HepG2 (cell line): ENCODE results near the gene EPB41L3. TPM values are rescaled to one million over a fixed set of nuclear protein-coding genes. Genes with fewer than 3 reads are reported as not detected.

Experiments
- ATAC-seq: fragments of 200-7000 bp; cut with Tn5 transposase; 3 replicates; pipeline ENCODE4 v1.9.1; 2020; ENCODE audit warnings: mild to moderate bottlenecking, moderate library complexity
- BruUV-seq: library from RNA; stranded (reverse); fragments of 400-500 nt; replicated peaks from 2 replicates; lab custom pipeline; 2021; lab: Mats Ljungman, UMichigan
- CTCF ChIA-PET: fragments of 300-600 bp; formaldehyde crosslinking; extraction: SDS; loops from one replicate; lab custom pipeline; 2021; ENCODE audit warnings: low total read pairs, inconsistent platforms, low intra/inter-chr PET ratio; lab: Yijun Ruan, JAX
- POLR2A ChIA-PET: fragments of 350-600 bp; sonication (Branson Sonifier 250); formaldehyde crosslinking; loops from one replicate; lab custom pipeline; 2020; ENCODE audit warnings: antibody characterized with exemption, inconsistent platforms; lab: Yijun Ruan, JAX
- DNase-seq: peaks from one replicate; pipeline ENCODE4 v3.0.0-alpha.2; 2015; ENCODE audit warnings: low spot score
- FAIRE-seq: peaks from 3 replicates; lab custom pipeline; 2011; peaks lifted over from hg19 to GRCh38; lab: Jason Lieb, UNC
- H2AFZ ChIP-seq: one replicate; pipeline ENCODE4 v1.6.1; 2011; ENCODE audit warnings: low read length, inconsistent platforms
- H3K27ac ChIP-seq: fragments of 300-600 bp; 3 replicates; pipeline ENCODE4 v1.8.0; 2011; ENCODE audit warnings: mixed run types, mild to moderate bottlenecking, mixed read lengths, low read length, inconsistent platforms; ENCODE audit not compliant: insufficient read depth; ENCODE audit errors: extremely low read length
- H3K27me3 ChIP-seq, 2 experiments: fragments of 200-600 bp in 1 of 2; 2 replicates in 1 of 2; 3 replicates in 1 of 2; pipeline versions ENCODE4 v1.6.0 to v1.8.0; 2011; ENCODE audit warnings: low read length in 2 of 2, mild to moderate bottlenecking in 2 of 2, moderate library complexity in 2 of 2, inconsistent platforms in 1 of 2; ENCODE audit not compliant: insufficient read depth in 2 of 2, control insufficient read depth in 1 of 2
- H3K36me3 ChIP-seq, 2 experiments: fragments of 200-600 bp in 1 of 2; replicated peaks in 1 of 2; 2 replicates in 1 of 2; 3 replicates in 1 of 2; pipeline versions ENCODE4 v1.5.1 to v1.8.0; 2011; ENCODE audit warnings: low read length in 2 of 2, inconsistent platforms in 1 of 2; ENCODE audit not compliant: insufficient read depth in 2 of 2, control insufficient read depth in 1 of 2
- H3K4me1 ChIP-seq: 2 replicates; pipeline ENCODE4 v1.5.1; 2012; ENCODE audit warnings: low read length, inconsistent platforms; ENCODE audit not compliant: insufficient read depth
- H3K4me2 ChIP-seq: 2 replicates; pipeline ENCODE4 v1.6.0; 2011; ENCODE audit warnings: low read depth, low read length, inconsistent platforms
- H3K4me3 ChIP-seq, 3 experiments: fragments of 200-600 bp in 1 of 3; sonication (generic), shearing (Covaris generic) in 1 of 3; replicated peaks in 1 of 3; 2 replicates each; pipeline ENCODE4 v1.5.1; 2011 to 2016; ENCODE audit warnings: low read length in 3 of 3, inconsistent platforms in 2 of 3, low read depth in 2 of 3, mild to moderate bottlenecking in 2 of 3, control low read depth in 1 of 3, mixed read lengths in 1 of 3; ENCODE audit not compliant: insufficient read depth in 1 of 3
- H3K79me2 ChIP-seq: one replicate; pipeline ENCODE4 v1.6.1; 2011; ENCODE audit warnings: low read length, inconsistent platforms; ENCODE audit not compliant: insufficient read depth
- H3K9ac ChIP-seq: 2 replicates; pipeline ENCODE4 v1.6.0; 2011; ENCODE audit warnings: mild to moderate bottlenecking, low read depth, low read length, inconsistent platforms; ENCODE audit not compliant: insufficient read depth
- H3K9me3 ChIP-seq: 2 replicates; pipeline ENCODE4 v1.5.1; 2012; ENCODE audit warnings: mild to moderate bottlenecking, low read length
- H4K20me1 ChIP-seq: 2 replicates; pipeline ENCODE4 v1.6.0; 2011; ENCODE audit warnings: inconsistent platforms, mild to moderate bottlenecking, low read length, moderate library complexity; ENCODE audit not compliant: insufficient read depth
- CEBPB ChIP-seq: IDR thresholded peaks from 2 replicates; pipeline ENCODE4 v1.6.1; 2011; ENCODE audit warnings: low read depth, low read length, improper control_type of control experiment, borderline replicate concordance
- HNF4A ChIP-seq: sonication (generic); formaldehyde crosslinking; IDR thresholded peaks from 2 replicates; pipeline ENCODE4 v1.4.0; 2020; ENCODE audit warnings: missing genetic modification reagents
- TRIM24 ChIP-seq: sonication (generic); formaldehyde crosslinking; IDR thresholded peaks from 2 replicates; pipeline ENCODE4 v1.8.0; 2022; ENCODE audit warnings: mild to moderate bottlenecking, missing genetic modification reagents
- ZBTB3 ChIP-seq: sonication (generic); formaldehyde crosslinking; IDR thresholded peaks from 2 replicates; pipeline ENCODE4 v1.4.0; 2020; ENCODE audit warnings: low read depth, mild to moderate bottlenecking, moderate library complexity, missing genetic modification reagents, borderline replicate concordance
- ZC3H4 ChIP-seq: sonication (generic); formaldehyde crosslinking; IDR thresholded peaks from 2 replicates; pipeline ENCODE4 v1.4.0; 2020; ENCODE audit warnings: missing genetic modification reagents, borderline replicate concordance
- ZFP37 ChIP-seq: sonication (generic); formaldehyde crosslinking; IDR thresholded peaks from 2 replicates; pipeline ENCODE4 v1.4.0; 2020; ENCODE audit warnings: missing genetic modification reagents, borderline replicate concordance
- ZNF614 ChIP-seq: IDR thresholded peaks from 2 replicates; pipeline ENCODE4 v1.6.1; 2018; ENCODE audit warnings: missing biosample characterization, missing genetic modification reagents, inconsistent platforms, borderline replicate concordance
- WGBS: methylation state at CpG from one replicate; pipeline ENCODE4 v1.1.6; 2017; ENCODE audit warnings: low lambda C conversion rate; 5-methylcytosine and 5-hydroxymethylcytosine counted together
- in situ Hi-C: cut with HindIII; loops from 2 replicates; pipeline ENCODE4 v1.10.0; 2017; ENCODE audit warnings: low pct_unique_long_range_greater_than_20kb; ENCODE audit not compliant: extremely low pct_ligation_motif_present
- intact Hi-C: fragments of 100-400 bp; cut with micrococcal nuclease; formaldehyde crosslinking; loops from one replicate; pipeline ENCODE4 v1.10.0; 2022; ENCODE audit not compliant: unreplicated experiment
- polyA plus RNA-seq, 8 experiments: library from polyadenylated mRNA; depleted of rRNA in 3 of 8; stranded (reverse) in 7 of 8; unstranded in 1 of 8; fragments of >200 nt; fragmentation: Illumina TruSeq in 4 of 8; extraction: Trizol in 4 of 8; gene quantifications; 2 replicates each; pipeline versions ENCODE4 v1.2.1 to v1.2.3, GENCODE V29; 2011 to 2016; ENCODE audit warnings: low read depth in 4 of 8, missing spikeins in 1 of 8, mixed read lengths in 1 of 8; ENCODE audit not compliant: insufficient read depth in 1 of 8
- total RNA-seq, 5 experiments: library from RNA; depleted of rRNA; stranded (reverse); fragments of >200 nt; fragmentation: Illumina TruSeq; extraction: Trizol; gene quantifications; 2 replicates each; pipeline ENCODE4 v1.2.3, GENCODE V29; 2016; ENCODE audit warnings: low read depth in 1 of 5
- TF ChIP-seq, protein P1 (sequence below): sonication (generic); formaldehyde crosslinking; IDR thresholded peaks from 2 replicates; pipeline ENCODE4 v1.4.0; 2020; ENCODE audit warnings: mild to moderate bottlenecking, missing genetic modification reagents

EPB41L3 gene
- total and polyA plus RNA-seq, 2 of the 13 experiments (the other 11 are each of a cell fraction or from before 2014, with no cell fraction given), result not detected

DNA sequence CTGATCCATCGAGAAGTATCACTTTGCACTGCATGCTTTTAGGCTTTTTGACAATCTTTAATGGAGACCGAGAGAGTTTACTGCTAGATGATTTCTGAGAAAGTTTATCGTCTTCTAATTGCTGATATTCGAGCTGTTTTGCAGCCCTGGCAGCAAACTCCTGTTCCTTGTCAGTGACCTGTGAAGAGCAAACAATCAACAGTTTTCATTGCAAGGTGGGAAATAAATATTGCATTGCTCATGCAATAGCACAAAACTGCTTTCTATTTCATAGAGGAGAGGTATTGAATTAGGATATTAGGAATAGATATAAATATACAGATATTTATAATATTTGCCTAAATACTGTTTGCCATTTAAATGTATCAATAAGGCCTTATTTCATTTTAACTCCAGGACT, 65.5 kb downstream of the EPB41L3 start:
- TF ChIP-seq TRIM24 (CRISPR knock-in tag) (no peak), ZNF614 (no peak), ZC3H4 (CRISPR knock-in tag) (no peak), ZBTB3 (CRISPR knock-in tag) (no peak)
- Histone ChIP-seq H4K20me1 (no peaks in the 10 kb centered on the region), H3K4me1 (no peaks in the 10 kb centered on the region), H3K36me3 (no peaks in the 10 kb centered on the region), H2AFZ (no peak overlapping the region), H3K79me2 (no peaks in the 10 kb centered on the region), H3K4me3 (no peak overlapping the region), H3K4me2 (no peak overlapping the region), H3K9ac (no peak overlapping the region), H3K9me3 (no peaks in the 10 kb centered on the region), H3K27ac (no peak overlapping the region), H3K27me3 (no peaks in the 10 kb centered on the region)
- CTCF ChIA-PET, result no interaction called here
- FAIRE-seq (no peak), DNase-seq (no peak), ATAC-seq (no peak)
- in situ Hi-C loops (no loop called here), intact Hi-C loops (no loop called here)
- POLR2A ChIA-PET, result no interaction called here
- BruUV-seq, result no TSS peak
- under 1% methylated on average over 4 of the region's 4 CpGs for WGBS

DNA sequence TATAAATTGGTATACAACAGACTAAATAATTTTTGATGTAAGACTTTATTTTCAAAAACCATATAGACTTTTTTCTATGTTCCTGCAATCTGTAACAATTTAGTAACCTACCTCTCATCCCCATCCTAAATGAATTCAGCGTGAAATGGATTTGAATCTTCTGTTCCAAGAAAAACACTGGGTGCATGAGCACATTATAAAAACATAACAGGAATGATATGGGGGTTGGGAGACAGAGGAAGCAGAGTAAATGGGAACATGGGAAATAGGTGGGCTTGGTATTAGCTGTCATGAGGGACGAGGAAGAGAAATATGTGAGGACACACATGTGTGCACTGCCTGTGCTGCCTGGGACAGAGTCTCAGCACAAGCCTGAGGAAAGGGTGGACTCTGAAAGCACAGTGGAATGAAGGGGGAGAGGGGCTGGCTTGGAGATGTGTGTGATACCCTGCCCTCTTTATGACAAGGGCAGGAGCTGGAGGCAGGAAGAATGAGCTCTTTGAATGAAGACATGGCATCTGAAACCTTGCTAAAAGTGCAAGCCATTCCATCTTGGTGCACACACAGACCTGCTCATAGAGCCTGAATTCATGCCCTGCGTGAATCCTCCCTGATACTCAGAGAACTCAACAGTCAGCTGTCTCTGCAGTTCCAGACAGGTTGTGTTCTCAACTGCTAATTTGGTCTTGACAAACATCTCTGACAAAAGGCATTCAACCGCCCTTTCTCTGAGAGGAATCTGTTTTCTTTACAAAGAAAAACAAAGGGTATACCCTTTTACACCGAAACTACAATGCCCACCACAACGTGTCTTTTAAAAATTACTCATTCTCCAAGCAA, 66.6 kb downstream of the EPB41L3 start:
- Histone ChIP-seq H3K4me3 (no peak overlapping the region), H2AFZ (no peak overlapping the region), H4K20me1 (no peaks in the 10 kb centered on the region), H3K36me3 (no peaks in the 10 kb centered on the region), H3K27ac (no peak overlapping the region), H3K9ac (no peak overlapping the region), H3K79me2 (no peaks in the 10 kb centered on the region), H3K4me2 (no peak overlapping the region), H3K9me3 (no peaks in the 10 kb centered on the region), H3K4me1 (no peaks in the 10 kb centered on the region), H3K27me3 (no peaks in the 10 kb centered on the region)
- in situ Hi-C loops, result no loop called here
- ATAC-seq (no peak), DNase-seq (no peak), FAIRE-seq (no peak)
- CTCF ChIA-PET, result no interaction called here
- 0% methylated on average over 6 of the region's 6 CpGs for WGBS
- POLR2A ChIA-PET, result no interaction called here
- intact Hi-C loops, result no loop called here
- BruUV-seq, result no TSS peak
- TF ChIP-seq ZFP37 (CRISPR knock-in tag) (no peak), HNF4A (CRISPR knock-in tag) (no peak), CEBPB (no peak)
- TF ChIP-seq, protein P1, sequence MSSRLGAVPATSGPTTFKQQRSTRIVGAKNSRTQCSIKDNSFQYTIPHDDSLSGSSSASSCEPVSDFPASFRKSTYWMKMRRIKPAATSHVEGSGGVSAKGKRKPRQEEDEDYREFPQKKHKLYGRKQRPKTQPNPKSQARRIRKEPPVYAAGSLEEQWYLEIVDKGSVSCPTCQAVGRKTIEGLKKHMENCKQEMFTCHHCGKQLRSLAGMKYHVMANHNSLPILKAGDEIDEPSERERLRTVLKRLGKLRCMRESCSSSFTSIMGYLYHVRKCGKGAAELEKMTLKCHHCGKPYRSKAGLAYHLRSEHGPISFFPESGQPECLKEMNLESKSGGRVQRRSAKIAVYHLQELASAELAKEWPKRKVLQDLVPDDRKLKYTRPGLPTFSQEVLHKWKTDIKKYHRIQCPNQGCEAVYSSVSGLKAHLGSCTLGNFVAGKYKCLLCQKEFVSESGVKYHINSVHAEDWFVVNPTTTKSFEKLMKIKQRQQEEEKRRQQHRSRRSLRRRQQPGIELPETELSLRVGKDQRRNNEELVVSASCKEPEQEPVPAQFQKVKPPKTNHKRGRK, result no peak
